CD4-positive, alpha-beta T cell treated with Interferon alpha-2 for 1 hour (primary cell): ENCODE results near the gene SOX30.

ENCODE experiments used
- DNase-seq, 2 donors: peaks; one replicate each; pipeline ENCODE4 v3.0.0-alpha.2; 2020 to 2022

Gene SOX30

DNA sequence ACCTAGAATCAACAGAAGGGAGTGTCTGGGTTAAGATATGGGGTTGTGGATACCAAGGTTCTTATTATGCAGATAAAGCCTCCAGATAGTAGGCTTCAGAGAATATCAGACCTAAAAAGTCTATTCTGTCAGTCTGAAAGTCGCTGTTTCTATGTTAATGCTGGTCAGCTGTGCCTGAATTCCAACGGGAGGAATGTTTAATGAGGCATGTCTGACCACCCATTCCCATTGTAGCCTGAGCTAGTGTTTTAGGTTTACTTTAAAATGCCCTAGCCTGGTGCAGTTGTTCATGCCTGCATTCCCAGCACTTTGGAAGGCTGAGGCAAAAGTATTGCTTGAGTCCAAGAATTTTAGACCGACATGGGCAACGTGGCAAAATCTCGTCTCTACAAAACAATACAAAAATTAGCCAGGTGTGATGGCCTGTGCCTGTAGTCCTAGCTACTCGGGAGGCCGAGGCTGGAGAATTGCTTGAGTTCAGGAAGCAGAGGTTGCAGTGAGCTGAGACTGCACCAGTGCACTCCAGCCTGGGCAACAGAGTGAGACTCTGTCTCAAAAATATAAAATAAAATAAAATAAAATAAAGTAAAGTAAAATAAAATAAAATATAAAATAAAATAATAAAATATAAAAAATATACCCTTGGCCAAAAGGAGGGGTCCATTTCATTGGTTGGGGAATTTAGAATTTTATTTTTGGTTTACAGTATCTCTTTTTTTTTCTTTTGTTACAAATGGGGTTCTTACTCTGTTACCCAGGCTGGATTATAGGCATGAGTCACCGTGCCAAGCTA lies 7.8 kb upstream of the SOX30 start:
- DNase-seq: no peak

DNA sequence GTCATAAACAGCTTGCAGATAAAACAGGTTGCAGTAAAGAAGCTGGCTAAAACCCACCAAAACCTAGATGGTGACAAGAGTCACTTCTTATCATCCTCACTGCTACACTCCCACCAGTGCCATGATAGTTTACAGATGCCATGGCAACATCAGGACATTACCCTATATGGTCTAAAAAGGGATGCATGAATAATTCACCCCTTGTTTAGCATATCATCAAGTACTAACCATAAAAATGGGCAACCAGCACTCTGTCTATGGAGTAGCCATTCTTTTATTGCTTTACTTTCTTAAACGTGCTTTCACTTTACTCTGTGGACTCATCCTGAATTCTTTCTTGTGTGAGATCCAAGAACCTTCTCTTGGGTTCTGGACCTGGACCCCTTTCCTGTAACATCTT lies 6.7 kb upstream of the SOX30 start:
- DNase-seq: no peak

DNA sequence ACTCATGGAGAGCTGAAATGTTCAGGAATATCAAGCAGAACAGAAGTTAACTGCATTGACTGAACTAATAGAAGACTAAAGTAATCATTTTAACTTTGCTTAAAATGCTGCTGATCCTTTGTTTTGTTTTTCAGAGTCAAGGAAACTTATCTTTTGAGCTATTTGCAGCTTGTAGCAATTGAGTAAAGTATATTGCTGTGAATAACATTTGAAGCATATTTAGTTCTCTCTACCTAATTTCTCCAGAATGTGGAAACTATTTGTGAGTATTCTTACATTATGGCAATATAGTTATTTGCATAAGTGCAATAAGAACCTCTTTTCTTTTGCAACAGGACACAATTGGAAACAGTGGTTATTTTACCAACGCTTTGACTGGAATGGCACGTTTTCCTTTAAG lies 5.3 kb upstream of the SOX30 start:
- no peak for DNase-seq

DNA sequence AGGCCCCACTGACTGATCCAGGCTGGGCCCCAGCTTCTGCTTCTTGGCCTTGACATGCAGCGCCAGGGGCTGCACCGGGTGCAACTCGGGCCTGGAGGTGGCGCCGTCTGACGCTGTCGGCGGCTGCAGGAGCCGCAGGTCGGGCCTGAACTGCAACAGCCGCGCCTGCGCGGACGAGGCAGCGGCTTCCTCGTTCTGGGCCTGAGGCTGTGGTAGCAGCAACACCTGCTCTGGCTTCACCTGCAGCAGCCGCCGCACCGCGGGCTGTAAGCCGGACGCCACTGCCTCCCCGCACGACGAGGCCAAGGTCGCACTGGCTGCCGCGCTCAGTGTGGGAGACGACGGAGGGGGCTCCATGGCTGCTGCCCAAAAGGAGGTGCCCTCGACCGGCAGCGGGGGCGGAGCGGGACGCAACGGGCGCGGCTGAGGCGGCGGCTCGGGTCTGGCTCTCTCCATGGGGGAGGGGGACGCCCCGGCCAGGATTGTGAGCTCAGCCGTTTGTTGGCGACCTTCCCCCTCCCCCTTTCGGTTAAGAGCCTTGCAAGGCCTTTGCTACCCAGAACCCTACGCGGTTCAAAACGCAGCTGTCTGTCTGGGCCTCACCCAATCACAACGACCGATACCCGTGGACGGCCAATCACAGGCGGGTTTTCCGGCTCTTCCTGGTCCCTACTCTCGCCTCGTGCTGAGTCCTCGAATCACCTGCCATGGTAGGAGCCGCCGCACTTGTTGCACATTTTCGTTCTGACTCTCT lies 438 bp downstream of the SOX30 start:
- peak; percentile 88 to 89 for DNase-seq

DNA sequence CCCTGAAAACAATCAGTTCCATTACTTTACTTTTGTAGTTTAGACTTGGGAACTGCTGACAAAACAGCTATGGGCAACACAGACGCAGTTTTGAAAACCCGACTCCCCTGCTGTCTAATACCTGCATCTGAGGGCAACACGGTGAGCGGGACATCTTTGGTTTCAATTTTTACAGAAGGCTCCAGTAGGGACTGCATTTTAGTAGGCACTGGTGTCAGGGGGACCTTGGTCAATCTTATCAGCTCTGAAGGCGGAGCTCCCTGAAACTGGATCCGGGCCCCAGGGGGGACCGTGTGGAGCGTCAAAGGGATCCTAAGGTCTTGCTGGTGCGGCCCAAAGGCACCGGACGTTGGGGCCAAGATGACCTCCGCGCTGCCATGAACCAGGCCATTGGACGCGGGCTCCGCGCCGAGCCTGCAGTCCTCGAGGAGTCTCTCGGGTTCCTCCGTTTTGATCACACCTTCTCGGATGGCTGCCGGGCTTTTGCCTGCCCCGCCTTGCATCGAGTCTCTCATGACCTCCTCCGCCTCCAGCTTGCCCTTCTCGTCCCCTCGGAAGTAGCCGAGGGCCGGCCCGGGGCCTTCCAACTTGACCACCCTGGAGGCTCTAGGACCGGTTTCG lies 1.1 kb downstream of the SOX30 start:
- no peak for DNase-seq

DNA sequence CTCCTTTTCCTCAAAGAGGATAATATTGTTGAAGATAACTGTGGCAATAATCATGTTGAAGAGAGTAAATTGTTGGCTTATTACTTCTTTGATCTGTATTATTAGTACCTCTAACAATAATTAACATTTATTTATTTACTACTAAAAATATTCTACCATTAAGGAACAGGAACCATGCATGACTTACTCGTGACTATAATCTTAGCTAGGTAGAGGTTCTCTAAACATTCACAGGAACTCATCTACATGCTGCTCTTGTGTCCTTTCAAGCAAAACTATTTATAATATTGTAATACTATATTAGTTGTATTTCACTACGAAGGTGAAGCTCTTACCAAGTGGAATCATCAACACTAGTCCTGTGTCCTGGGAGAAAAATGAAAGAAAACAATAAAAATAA lies 3.1 kb downstream of the SOX30 start:
- no peak for DNase-seq

DNA sequence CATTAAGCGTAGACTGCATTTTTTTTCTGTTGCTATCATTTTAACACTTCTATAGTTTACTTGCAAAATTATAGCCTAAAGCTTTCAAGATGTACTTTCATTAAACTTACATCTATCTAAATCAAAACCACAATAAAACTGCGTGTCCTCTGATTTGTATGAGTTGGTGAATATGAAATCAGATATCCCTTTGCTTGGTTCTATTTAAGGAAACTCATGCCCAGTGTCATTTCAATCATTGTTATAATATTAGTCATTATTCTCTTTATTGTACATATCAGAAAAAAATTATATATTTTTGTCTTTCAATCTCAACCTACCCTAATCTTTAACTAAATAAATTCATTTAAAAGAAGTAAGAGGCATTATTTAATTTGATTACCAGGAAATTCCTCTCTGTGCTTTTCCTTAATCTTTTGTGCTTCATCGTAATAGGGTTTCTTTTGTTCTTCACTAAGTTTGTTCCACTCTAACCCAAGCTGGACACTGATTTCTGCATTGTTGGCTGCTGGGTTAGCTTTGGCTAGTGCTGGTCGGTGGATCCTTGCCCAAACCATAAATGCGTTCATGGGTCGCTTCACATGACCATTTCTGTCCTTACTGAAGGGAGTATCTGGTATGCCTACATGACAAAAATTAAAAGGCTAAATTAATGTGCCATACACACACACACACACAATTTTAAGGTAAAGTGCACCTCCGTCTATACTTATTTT lies 3.8 kb downstream of the SOX30 start:
- DNase-seq: no peak

DNA sequence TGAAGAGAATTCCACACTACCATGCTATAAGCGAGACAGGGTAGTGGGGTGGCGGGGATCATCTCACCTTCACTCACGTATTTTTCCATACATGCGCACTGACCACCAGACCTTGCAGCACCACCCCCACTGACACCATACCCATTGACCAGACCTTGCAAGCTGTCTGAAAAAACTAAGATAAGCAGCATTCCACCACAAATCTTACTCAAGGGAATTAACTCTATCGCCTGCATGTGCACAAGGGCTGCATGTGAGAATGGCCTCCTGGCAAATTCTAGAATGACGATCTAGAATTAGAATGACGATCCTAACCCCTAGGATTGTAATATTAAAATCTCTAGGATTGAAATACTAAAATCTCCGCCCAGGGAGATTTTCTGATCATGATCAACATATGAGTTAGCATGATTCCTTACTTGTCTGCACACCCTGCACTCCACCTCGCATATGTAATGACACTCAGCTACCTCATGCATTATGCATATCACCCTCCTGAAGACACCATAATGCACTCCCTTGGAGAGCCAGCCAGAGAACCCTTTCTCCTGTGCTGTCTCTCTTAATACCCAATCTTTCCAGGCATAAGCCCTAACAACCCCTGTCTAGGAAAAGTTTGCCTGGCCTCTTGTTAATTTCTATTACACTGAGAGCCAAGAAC lies 11.7 kb downstream of the SOX30 start:
- no peak for DNase-seq

DNA sequence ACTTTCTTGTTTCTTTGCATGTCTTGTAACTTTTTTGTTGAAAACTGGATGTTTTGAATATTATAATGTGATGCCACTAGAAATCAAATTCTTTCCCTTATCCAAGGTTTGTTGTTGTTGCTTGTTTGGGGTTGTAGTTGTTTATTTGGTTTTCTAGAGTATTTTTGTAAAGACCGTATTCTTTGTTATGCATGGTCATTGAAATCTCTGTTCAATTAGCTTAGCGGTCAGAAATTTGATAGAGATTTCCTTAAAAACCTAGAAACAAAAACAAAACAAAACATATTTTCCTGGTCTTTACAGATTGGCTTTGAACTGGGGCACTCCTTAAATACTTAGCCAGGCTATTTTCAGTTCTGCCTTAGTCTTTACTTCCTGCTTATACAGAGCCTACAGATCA lies 21.9 kb downstream of the SOX30 start:
- no peak for DNase-seq

DNA sequence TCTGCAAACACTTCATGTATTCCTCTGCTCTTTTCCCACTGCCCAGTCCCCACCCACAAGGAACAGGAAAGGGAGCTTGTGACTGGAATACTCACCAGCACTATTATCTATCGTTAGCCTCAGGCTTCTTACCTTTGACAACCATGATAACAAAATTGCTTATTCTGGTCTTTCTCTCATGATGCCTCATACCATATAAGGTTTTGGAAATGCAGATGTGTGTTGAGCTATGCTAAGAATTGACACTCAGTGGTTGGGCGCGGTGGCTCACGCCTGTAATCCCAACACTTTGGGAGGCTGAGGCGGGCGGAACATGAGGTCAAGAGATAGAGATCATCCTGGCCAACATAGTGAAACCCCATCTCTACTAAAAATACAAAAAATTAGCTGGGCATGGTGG lies 25.4 kb downstream of the SOX30 start:
- no peak for DNase-seq

DNA sequence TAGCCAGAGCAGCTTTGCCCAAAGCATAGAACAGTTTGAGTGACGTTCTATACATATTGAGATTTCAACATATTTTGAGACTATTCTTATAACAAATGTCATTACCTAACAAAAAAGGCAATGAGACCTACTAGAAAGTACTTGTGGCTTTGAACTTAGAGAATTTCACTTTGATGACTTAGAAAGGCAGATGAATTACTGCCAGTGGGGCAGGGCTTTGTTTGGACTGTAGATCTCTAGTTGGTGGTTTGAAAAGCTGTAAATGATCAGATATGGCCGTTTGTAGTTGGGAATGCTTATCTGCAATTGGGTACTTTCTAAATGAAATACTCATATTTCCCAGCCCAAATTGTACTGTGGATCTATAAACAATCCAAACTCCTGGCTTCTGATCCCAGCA lies 28.1 kb downstream of the SOX30 start:
- no peak for DNase-seq

DNA sequence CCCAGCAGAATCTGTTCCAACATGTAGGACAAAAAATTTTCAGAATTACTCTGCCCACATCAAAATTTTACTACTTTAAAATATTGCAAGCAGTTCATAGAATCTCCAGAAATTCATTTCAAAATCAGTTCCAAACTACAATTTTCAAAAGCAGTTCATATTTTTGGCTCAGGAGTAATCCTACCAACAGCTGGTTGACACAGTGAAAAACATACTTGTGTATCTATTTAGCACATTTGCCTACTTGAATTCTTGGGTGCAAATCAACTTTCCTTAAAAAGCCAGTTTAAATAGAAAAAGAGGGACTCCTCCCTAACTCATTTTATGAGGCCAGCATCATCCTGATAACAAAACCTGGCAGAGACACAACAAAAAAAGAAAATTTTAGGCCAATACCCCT lies 31.5 kb downstream of the SOX30 start:
- no peak for DNase-seq

DNA sequence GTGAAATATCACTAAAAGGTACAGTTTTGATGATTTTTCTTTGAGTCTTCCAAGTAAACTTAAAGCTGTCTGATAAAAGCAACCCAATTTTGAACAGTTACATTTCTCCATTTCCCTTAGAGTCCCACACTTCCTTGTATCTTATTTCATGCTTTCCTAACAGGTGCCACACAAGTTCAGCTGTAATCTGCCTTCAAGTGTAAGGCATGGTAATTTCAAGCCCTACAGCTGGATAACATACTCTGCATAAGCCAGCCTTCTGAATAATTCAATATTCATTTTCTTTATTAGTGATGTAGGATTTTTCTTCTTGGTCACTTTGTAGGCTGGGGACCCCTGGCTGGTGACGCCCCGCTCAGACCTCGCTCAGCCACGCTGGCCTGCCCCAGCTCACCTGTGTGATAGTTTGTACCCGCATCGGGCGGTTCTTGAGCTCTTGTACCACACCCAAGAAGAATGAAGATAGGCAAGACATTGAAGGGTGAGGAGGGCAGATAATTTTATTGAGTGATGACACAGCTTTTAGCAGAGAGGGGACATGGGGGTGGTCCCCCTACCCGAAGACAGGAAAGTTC lies 34.0 kb downstream of the SOX30 start:
- no peak for DNase-seq

DNA sequence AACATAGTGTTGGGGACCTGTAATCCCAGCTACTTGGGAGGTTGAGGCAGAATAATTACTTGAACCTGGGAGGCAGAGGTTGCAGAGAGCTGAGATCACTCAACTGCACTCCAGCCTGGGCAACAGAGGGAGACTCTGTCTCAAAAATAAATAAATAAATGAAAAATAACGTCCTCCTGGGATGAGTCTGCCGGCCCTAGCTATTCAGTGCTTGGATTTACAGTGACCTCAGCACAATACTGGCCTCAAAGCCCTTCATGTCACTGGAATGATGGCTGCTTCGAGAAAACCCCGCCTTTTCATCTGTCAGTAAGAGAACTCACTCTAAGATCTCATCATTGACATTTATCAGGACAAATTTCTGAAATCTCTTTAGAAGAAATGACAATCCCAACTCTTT lies 35.5 kb downstream of the SOX30 start:
- no peak for DNase-seq

DNA sequence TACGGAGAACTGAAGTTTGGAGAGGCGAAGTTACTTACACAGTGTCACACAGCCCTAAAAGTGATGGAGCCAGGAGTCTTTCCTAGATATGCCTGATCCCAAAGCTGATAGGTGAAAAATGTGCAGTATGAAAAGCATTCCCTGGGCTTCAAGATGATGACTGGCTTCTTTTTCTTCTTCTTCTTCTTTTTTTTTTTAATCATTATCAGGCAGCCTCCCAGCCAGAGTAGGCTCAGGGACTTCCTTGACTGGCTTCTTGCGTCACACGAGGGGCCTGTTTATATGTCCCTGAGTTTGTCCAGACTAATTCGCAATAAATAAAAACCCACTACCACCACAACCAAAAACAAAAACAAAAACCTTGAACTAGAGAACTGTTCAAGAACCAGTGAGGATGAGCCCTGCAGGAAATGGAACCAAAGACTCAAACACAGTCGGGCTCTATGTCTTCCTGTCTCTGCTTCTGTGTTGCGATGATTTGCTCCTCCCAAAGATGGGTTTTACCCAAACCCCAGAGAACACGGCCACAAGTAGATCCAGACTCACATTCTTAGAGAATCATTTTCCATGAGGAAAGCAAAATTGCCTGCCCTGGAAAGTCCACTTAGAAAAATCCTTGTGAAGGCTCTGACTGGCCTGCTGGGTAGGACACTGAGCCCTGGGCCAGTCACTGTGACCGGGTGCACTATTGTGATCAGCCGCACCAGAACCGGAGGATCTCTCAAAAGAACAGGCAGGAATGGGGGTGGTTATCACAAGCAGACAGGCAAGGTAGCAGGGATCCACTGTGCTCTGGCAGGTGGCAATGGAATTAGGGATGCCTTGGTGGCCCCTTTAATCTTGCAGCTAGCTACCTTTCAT lies 38.6 kb downstream of the SOX30 start:
- peak in 1 of 2 donors; percentile 36 for DNase-seq

DNA sequence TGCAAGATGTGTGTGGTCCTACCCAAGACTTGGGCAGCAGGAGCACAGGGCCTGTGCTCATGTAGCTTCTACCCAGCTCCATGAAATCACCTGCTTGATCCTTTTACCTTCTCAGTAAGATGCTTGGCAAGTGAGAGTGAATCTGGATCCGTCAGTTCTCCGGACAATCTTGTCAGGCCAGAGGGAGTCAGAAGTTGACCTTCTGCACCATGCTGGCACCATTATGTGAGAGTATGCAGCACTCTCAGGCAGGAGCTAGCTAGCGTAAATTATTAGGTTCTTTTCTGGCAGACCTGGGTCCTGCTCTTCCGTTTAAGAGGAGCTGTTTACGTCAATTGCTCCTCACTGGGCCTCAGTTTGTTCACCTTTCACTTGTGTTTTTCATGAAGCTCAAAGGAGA lies 39.7 kb downstream of the SOX30 start:
- DNase-seq: no peak

DNA sequence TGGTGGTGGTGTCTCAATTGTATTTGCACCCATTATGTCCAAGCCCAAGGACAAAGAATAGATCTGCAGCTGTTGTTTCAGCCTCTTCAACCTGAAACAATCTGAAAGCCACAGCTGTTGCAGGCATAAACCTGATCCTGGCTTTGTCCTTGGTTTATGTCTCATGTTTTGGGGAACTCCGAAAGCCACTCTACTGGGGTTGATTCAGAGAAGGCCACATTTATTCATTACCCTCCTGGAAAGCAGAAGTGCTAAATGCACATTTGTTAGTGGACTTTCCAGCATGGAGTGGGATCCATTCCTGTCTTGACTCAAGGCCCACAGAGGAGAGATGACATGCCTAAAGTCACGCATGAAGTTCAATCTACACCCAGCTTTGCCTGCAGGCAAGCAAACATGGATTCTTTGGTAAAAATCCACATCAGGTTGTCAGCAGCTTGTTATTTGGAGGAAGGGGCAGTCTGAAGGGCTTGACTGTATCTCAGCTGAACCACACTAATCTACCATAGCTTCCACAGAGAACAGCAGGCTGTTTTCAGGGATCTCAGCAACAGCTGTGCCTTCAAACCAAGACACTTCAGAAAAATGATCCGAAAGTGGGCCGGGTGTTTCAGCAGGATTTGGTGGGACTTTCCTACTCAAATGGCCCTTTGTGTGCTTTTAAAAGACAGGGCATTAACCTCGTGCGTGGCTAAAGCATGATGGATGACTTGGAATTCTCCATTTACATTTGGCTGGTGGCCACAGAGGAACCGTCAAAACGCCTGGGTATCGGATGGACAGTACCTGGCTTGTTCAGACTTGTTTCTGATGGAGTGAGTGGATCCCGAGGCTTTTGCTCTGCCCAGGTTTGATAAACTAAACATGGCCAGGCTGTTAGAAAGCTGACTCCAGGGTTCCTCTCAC lies 40.4 kb downstream of the SOX30 start:
- no peak for DNase-seq

DNA sequence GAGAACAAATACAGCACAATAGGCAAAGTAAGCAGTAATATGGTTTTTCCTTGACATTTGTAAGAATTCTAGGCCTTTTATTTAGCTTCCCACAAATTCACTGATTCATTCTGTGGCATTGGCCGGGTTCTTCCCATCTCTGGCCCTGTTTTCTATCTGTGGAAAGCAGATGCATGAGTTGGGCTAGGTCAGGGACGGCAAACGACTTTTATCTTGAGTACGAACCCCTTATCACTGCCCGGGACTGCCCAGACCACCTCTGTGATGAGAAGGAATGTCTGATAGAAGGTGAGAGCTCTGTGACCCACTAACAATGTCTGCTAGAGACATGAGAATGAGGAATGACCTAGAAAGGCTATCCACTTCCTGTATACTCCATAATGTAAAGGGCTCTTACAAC lies 41.2 kb downstream of the SOX30 start:
- no peak for DNase-seq

DNA sequence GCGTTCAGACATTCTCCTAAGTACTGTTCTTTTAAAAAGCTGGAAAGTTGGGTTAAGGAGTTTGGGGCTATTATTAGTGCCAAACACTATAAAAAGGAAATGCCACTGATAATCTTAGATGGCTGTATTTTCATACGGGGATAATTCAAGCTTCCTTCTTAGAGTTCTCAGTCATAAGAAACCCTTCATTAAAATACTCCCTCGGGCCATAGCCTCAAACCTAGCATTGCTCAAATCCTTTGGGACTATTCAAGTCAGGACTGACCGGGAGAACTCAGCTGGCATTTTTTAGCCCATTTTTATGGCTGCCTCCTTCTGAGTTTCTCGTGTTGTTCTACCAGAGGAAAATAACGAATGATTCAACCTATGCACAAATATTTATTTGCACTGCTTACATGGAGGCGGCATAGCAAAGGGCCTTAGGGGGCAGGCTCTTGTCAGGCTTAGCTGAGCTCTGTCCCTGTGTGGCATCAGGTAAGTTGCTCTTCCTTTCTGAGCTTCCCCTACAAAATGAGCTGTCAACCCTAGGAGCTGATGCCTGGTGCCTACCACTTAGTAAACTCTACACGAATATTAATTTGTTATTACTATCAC lies 43.2 kb downstream of the SOX30 start:
- no peak for DNase-seq
